Measurements from ENCODE around the gene IRF5. TPM values are rescaled to one million over a fixed set of nuclear protein-coding genes. Genes with fewer than 3 reads are reported as not detected.

Gene IRF5
- polyA plus RNA-seq, 3 donors, result 130 to 170 (median 155) TPM

- Mint-ChIP-seq H3K9me3 (no peaks in the 10 kb centered on the region), H3K4me3 (no peak overlapping the region), H3K27me3 (ENCODE audit: low read depth in 3 of 3) (no peaks in the 10 kb centered on the region), H3K36me3 (peaks cover 72 to 89% of the 10 kb centered on the region in 2 donors), H3K27ac (peak overlapping the region in 6 of 7 donors; percentile 10 to 70 (median 59)), H3K4me1 (peaks cover 73% of the 10 kb centered on the region)
- Histone ChIP-seq H3K36me3 (replicated peaks in 1 of 2; ENCODE audit: control insufficient read depth in 1 of 2, insufficient read depth in 2 of 2, low read length in 2 of 2) (peaks cover 78 to 91% of the 10 kb centered on the region in 2 donors), H3K9me3 (replicated peaks in 1 of 2; ENCODE audit: control insufficient read depth in 1 of 2, insufficient read depth in 1 of 2, low read length in 2 of 2) (no peaks in the 10 kb centered on the region), H3K27ac (ENCODE audit: low read depth in 1 of 2, low read length in 2 of 2) (peak overlapping the region; percentile 44 to 56), H4K20me1 (ENCODE audit: insufficient read depth, low read length) (peaks cover 99% of the 10 kb centered on the region), H3K4me3 (replicated peaks in 1 of 3; ENCODE audit: low read depth in 2 of 3, low read length in 3 of 3) (no peak overlapping the region), H3K79me2 (ENCODE audit: insufficient read depth, low read length) (peaks cover 82% of the 10 kb centered on the region), H3K9ac (ENCODE audit: insufficient read depth, low read length, poor library complexity, severe bottlenecking) (peak overlapping the region; percentile 25), H3K4me2 (replicated peaks; ENCODE audit: extremely low read depth, low read length, poor library complexity, severe bottlenecking) (no peak overlapping the region), H3K27me3 (ENCODE audit: control insufficient read depth in 2 of 2, insufficient read depth in 2 of 2, low read length in 2 of 2) (no peaks in the 10 kb centered on the region), H3K4me1 (ENCODE audit: control insufficient read depth in 1 of 2, insufficient read depth in 2 of 2, low read length in 2 of 2) (peaks cover 67 to 74% of the 10 kb centered on the region in 2 donors), H2AFZ (ENCODE audit: insufficient read depth, low read depth, low read length, poor library complexity, severe bottlenecking) (no peak overlapping the region)
- peak; percentile 49 for TF ChIP-seq CTCF (IDR thresholded peaks at IDR 0.05)
- intact Hi-C loops (cut with micrococcal nuclease), result loop anchor here (2.0 to 10.0 kb wide), 3 partner anchors 40 to 1572 kb away; no protein-coding TSS in a partner anchor
- 95% methylated on average over 10 of the region's 22 CpGs for WGBS (ENCODE audit: insufficient coverage)
- peak in 1 of 3 donors; percentile 33 for DNase-seq
These were observed 9.5 kb downstream of the IRF5 start for GRCh38 chr7:128946936-128947830.

GRCh38 chr7:128947854-128948253, 10.1 kb downstream of the IRF5 start:
- Histone ChIP-seq H2AFZ (ENCODE audit: insufficient read depth, low read depth, low read length, poor library complexity, severe bottlenecking) (no peak overlapping the region), H3K9ac (ENCODE audit: insufficient read depth, low read length, poor library complexity, severe bottlenecking) (peak overlapping the region; percentile 25), H3K36me3 (replicated peaks in 1 of 2; ENCODE audit: control insufficient read depth in 1 of 2, insufficient read depth in 2 of 2, low read length in 2 of 2) (peaks cover 80 to 92% of the 10 kb centered on the region in 2 donors), H3K9me3 (replicated peaks in 1 of 2; ENCODE audit: control insufficient read depth in 1 of 2, insufficient read depth in 1 of 2, low read length in 2 of 2) (no peaks in the 10 kb centered on the region), H3K4me3 (replicated peaks in 1 of 3; ENCODE audit: low read depth in 2 of 3, low read length in 3 of 3) (peak overlapping the region in 1 of 3 experiments; percentile 46), H3K27ac (ENCODE audit: low read depth in 1 of 2, low read length in 2 of 2) (peak overlapping the region; percentile 44 to 56), H3K79me2 (ENCODE audit: insufficient read depth, low read length) (peaks cover 76% of the 10 kb centered on the region), H3K4me1 (ENCODE audit: control insufficient read depth in 1 of 2, insufficient read depth in 2 of 2, low read length in 2 of 2) (peaks cover 66 to 67% of the 10 kb centered on the region in 2 donors), H4K20me1 (ENCODE audit: insufficient read depth, low read length) (peaks cover 92% of the 10 kb centered on the region), H3K27me3 (ENCODE audit: control insufficient read depth in 2 of 2, insufficient read depth in 2 of 2, low read length in 2 of 2) (no peaks in the 10 kb centered on the region), H3K4me2 (replicated peaks; ENCODE audit: extremely low read depth, low read length, poor library complexity, severe bottlenecking) (peak overlapping the region; percentile 45)
- Mint-ChIP-seq H3K27me3 (ENCODE audit: low read depth in 3 of 3) (no peaks in the 10 kb centered on the region), H3K36me3 (peaks cover 75 to 87% of the 10 kb centered on the region in 2 donors), H3K9me3 (no peaks in the 10 kb centered on the region), H3K4me1 (peaks cover 69% of the 10 kb centered on the region), H3K27ac (peak overlapping the region; percentile 40 to 91 (median 84)), H3K4me3 (peak overlapping the region in 1 of 2 donors; percentile 46)
- no peak for TF ChIP-seq CTCF (IDR thresholded peaks at IDR 0.05)
- intact Hi-C loops (cut with micrococcal nuclease), result loop anchor here (2.0 to 10.0 kb wide), 3 partner anchors 41 to 1573 kb away; no protein-coding TSS in a partner anchor
- 84% methylated on average over 9 of the region's 9 CpGs for WGBS (ENCODE audit: insufficient coverage)
- DNase-seq, result no peak
